HG03196 (cell line): Measurements from ENCODE around the gene PHACTR4.
"Not testable (repeated sequence)": the region's sequence is repeated elsewhere in the genome, so short reads cannot be mapped to it uniquely, and the experiment has no call there.

Experiments
- ATAC-seq: cut with Tn5 transposase; IDR thresholded peaks from one replicate; pipeline ENCODE4 v1.9.1; 2021; ENCODE audit not compliant: unreplicated experiment

PHACTR4 gene

GRCh38 chr1:28519946-28520725 is 150.6 kb downstream of the PHACTR4 start:
- no peak for ATAC-seq

GRCh38 chr1:28520796-28521195 is 151.3 kb downstream of the PHACTR4 start:
- not testable (repeated sequence) for ATAC-seq

- no peak for ATAC-seq
Observed at GRCh38 chr1:28521502-28522164, 152.1 kb downstream of the PHACTR4 start.

GRCh38 chr1:28522537-28522936 is 153.0 kb downstream of the PHACTR4 start:
- not testable (repeated sequence) for ATAC-seq

GRCh38 chr1:28525002-28525642 is 155.6 kb downstream of the PHACTR4 start:
- ATAC-seq: not testable (repeated sequence)

GRCh38 chr1:28526886-28527285 is 157.3 kb downstream of the PHACTR4 start:
- ATAC-seq: no peak

- ATAC-seq: no peak
Observed at GRCh38 chr1:28530456-28530855, 160.9 kb downstream of the PHACTR4 start.

- ATAC-seq: no peak
Observed at GRCh38 chr1:28534671-28535070, 165.1 kb downstream of the PHACTR4 start.

- no peak for ATAC-seq
Observed at GRCh38 chr1:28535180-28535579, 165.6 kb downstream of the PHACTR4 start.

GRCh38 chr1:28537457-28538199 is 168.1 kb downstream of the PHACTR4 start:
- no peak for ATAC-seq

- ATAC-seq: no peak
Observed at GRCh38 chr1:28538286-28538685, 168.7 kb downstream of the PHACTR4 start.

- ATAC-seq: no peak
Observed at GRCh38 chr1:28540651-28541050, 171.1 kb downstream of the PHACTR4 start.

GRCh38 chr1:28541414-28542015 is 172.0 kb downstream of the PHACTR4 start:
- not testable (repeated sequence) for ATAC-seq

- ATAC-seq: no peak
Observed at GRCh38 chr1:28545246-28545628, 175.7 kb downstream of the PHACTR4 start.

- ATAC-seq: no peak
Observed at GRCh38 chr1:28548318-28548717, 178.8 kb downstream of the PHACTR4 start.
